ENCODE results near the gene CDC42SE2.

The CDC42SE2 gene

DNA sequence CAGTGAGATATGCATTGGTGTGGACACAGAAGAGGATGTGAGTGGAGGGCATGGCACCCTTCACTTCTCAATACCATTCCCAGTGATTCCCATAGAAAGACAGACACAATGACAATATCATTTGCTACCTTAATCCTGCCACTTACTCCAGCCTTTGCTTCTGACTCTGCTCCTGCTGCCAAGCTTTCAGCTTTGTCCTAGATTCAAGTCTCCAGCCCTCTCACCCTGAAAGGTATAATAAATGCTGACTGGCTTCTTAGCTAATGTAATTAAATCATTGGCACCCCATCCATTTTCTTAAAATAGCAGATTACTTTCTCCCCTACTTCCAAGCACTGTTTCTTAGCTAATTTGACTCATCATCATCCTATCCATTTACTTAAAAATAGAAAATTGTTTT is 41.1 kb upstream of the CDC42SE2 start:
- TF ChIP-seq CTCF (IDR thresholded peaks at IDR 0.05), result no peak

GRCh38 chr5:131223751-131224386 is 40.0 kb upstream of the CDC42SE2 start:
- no peak for TF ChIP-seq CTCF (IDR thresholded peaks at IDR 0.05)

GRCh38 chr5:131224387-131225201 is 39.3 kb upstream of the CDC42SE2 start:
- TF ChIP-seq CTCF (IDR thresholded peaks at IDR 0.05), result no peak

DNA sequence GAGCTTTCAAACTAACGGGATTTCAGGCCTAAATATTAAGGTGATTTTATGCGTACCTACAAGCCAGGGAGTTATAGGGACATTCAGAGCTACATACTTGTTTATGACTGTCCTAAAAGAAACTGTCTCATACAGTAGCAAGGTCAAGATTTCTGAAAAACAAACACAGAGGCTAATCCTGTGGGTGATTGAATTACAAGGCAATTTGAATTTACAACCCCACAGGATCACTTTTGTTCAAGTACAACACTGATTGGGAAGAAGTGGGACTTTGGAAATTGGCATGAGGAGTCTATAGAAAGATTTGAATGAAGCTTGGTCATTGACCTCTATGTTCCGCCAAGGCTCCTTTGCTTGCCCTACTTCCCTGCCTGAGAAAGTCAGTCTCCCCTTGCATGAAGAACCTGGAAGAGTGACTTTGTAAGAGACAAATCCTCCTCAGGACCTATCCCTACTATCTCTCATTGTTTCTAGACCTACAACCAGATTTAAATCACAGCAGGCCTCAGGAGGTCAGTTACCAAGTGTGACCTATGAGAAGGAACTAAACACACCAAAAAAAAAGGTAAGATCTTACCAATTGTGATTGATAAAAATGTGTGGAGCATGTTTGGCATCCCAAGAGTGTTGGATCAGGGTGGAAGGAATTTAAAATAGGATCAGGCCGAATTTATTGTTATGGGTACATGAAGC is 38.4 kb upstream of the CDC42SE2 start:
- TF ChIP-seq CTCF (IDR thresholded peaks at IDR 0.05), result no peak

DNA sequence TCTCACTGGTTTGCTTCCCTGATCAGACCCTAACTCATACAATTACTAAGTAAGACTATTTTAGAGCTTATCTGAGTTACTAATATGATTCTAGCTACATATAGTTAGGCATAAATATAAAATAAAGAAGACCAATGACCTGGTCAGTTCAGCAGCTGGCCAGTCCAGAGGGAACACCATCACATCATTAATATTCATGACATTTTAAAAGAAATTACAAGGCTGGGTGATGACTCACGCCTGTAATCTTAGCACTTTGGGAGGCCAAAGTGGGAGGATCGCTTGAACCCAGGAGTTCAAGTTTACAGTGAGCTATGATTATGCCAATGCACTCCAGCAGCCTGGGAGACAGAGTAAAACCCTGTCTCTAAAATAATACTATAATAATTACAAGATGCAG is 37.0 kb upstream of the CDC42SE2 start:
- TF ChIP-seq CTCF (IDR thresholded peaks at IDR 0.05), result no peak

DNA sequence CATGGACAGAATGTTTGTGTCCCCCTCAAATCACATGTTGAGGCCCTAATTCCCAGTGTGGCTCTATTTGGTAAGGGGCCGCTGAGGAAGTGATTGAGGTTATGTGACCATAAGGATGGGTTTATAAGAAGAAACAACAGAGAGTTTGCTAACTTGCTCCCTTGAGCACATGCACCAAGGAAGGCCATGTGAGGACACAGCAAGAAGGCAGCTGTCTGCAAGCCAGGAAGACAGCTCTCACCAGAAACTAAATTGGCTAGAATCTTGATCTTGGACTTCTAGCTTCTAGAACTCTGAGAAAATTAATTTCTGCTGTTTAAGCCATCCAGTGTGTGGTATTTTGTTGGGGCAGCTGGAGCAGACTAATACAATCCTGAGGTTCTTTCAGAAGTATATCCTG is 35.2 kb upstream of the CDC42SE2 start:
- TF ChIP-seq CTCF (IDR thresholded peaks at IDR 0.05), result no peak

- TF ChIP-seq CTCF (IDR thresholded peaks at IDR 0.05), result no peak
These were observed 34.2 kb upstream of the CDC42SE2 start for GRCh38 chr5:131229623-131230022.

All from LNCAP (cell line).